NCI-H226 (cell line): ENCODE measurements around the gene RXFP3.
"Not testable (repeated sequence)": the region's sequence is repeated elsewhere in the genome, so short reads cannot be mapped to it uniquely, and the experiment has no call there.

Experiments
- DNase-seq: peaks from one replicate; pipeline ENCODE4 v3.0.0-alpha.2; 2015

The RXFP3 gene, protein sequence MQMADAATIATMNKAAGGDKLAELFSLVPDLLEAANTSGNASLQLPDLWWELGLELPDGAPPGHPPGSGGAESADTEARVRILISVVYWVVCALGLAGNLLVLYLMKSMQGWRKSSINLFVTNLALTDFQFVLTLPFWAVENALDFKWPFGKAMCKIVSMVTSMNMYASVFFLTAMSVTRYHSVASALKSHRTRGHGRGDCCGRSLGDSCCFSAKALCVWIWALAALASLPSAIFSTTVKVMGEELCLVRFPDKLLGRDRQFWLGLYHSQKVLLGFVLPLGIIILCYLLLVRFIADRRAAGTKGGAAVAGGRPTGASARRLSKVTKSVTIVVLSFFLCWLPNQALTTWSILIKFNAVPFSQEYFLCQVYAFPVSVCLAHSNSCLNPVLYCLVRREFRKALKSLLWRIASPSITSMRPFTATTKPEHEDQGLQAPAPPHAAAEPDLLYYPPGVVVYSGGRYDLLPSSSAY

DNA sequence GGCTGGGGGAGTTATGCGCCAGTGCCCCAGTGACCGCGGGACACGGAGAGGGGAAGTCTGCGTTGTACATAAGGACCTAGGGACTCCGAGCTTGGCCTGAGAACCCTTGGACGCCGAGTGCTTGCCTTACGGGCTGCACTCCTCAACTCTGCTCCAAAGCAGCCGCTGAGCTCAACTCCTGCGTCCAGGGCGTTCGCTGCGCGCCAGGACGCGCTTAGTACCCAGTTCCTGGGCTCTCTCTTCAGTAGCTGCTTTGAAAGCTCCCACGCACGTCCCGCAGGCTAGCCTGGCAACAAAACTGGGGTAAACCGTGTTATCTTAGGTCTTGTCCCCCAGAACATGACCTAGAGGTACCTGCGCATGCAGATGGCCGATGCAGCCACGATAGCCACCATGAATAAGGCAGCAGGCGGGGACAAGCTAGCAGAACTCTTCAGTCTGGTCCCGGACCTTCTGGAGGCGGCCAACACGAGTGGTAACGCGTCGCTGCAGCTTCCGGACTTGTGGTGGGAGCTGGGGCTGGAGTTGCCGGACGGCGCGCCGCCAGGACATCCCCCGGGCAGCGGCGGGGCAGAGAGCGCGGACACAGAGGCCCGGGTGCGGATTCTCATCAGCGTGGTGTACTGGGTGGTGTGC, at the start of gene RXFP3:
Gene RXFP3, plus strand, starts transcription at position 6 of the 636 bp plus-strand sequence. Its CDS starts 355 bp downstream, at position 361.
- no peak for DNase-seq

DNA sequence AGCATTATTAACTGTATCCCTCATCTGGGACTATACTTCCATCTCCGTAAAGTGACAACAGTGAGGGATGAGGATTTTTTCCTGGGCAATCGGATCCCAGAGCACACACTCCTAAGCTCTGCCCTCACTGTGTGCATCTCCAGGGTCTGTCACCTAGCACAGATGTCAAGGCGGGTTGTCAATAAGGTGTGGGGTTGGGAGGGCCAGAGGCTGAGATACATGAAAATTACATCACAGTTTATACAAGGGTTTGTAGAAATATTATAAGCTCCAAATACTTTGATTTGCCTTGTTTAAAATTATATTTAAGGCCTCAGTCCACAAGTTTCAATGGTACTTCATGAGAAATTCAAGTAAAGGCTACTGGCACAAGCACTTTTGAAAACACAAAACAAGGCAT, 48.9 kb upstream of the RXFP3 start:
- no peak for DNase-seq

DNA sequence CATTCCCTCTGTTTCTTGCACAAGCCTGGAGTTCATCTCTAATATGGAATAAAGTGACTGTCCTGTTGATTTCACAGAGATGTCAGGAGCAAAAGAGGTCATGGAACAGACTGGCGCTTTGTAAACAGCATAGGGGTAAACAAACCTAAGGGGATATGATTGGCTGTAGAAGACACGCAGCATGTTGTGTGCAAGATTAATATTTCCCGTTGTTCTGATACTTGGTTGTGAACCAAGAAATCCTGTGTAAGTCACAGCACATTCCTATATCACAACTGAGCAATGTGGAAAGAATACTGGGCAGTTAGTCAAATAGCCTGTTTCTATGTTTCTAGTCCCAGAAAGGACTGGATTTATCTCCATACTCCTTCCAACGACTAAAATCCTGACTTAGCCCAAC, 47.6 kb upstream of the RXFP3 start:
- DNase-seq = no peak

DNA sequence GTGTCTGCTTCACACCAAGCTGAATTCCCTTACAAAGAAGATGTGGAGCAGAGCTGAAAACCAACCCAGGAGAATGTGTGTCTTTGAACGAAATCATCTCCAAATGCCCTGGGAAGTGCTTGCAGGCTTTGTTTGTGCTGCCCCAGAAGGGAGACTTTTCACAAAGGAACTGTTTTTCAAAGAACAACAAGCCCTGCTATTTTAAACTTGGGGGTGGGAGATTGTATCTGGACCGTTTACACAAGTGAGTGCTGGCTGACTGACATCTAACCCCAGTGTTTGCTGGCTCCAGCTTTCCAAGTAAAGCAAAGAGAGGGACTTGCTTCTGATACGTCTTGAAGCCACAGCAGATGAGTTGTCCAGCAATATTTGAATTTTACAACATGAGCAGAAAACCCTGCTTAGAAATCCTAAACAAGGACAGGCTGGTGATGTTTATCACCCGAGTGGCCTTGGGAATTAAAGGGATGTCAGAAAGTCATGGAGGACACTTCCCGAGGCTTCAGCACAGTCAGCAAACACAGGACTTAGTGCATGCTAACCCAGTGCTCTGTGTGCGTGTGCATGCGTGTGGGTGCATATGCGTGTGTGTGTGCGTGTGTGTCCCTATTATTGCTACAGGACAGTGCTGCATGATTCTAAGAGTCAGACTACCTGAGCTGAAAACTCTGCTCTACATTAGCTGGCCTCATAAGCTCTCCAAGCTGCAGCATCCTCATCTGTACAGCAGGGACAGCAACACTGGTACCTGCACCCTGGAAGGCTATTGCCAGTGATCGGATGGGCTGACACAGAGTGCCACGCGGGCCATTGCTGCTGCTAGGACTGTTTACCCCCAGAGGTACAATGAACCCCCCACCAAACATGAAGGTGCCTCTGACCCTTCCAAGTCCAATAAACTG, 45.8 kb upstream of the RXFP3 start:
- DNase-seq = no peak

DNA sequence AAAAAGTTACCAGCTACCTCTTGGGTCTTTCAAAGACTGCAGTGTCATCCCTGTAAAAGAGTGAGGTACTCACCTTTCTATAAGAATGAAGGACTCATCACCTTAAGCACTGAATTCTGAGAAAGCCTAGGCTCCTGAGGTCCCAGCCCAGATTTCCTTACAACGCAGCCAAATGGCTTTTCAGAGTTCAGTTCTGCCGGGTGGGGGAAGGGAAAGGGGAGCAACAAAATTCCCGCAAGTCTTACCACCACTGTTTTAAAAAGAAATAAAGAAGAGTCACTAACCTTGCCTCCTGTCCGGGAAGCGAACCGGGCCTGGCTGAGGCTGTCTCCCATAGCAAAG, 44.8 kb upstream of the RXFP3 start:
- no peak for DNase-seq

DNA sequence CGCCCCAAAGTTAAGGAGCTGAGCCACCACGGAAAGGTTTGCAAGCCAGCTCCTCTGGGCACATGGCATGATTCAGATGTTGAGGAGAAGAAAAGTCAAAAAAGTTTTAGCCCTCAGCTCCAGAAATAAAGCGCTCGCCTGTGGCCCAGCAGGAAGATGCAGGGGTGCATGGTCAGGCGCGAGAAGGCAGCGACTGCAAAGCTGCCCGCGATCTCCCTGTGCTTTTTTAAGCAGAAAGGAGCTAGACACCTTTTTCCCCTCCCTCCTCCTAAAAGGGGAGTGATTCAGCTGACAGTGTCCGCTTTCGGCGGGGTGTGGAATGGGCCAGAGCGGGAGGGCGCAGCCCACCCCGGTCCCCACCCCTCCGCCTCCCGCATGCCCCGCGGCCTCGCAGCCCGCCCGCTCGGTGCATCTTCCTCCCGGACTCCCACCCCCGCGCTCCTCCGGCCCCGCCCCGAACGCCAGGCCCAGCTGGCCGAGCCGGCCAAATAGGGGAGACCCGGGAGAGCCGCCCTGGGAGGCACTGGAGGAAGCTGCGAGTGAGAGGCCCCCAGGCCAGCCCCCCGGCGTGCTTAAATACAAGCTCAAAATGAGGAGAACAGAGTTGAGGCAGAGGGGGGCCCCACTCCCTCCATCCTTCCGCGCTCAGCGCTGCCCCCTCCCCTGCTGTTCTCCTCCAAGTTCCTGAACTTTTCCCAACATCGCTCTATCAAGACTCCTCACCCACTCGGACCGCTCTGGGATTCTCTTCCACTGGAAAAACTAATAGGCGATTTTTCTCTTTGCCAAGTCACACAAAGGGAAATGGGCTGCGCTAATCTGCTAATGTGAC, 44.2 kb upstream of the RXFP3 start, which contains the start of gene ADAMTS12:
Gene ADAMTS12, minus strand, starts transcription at position 203 of the 832 bp plus-strand sequence. Its CDS starts 134 bp downstream, at position 69.
- DNase-seq = peak; percentile 87

DNA sequence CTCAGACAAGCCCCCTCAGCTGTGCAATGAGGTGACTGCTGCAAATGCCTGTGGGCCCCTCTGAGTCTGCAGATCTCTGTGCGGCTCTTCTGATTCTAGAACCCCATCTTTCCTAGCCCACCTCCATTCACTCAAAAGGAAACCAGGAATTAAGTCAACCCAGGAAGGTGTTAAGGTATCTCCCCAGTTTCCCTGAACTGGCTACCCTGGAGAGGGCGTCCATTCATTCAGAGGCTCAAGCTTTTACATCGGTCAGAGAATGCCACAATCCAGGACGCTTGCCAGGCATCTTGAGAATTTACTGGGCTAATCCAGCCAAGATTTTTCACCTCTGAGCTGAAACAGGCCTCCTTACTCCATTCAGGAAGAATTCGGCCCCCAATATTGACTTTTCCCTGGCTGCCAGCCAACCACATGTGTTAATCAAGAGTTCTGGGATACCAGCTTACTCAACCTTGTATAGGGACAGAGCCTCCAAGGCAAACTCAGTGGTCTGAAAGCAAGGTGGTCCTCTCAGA, 43.5 kb upstream of the RXFP3 start:
- peak; percentile 99 for DNase-seq

DNA sequence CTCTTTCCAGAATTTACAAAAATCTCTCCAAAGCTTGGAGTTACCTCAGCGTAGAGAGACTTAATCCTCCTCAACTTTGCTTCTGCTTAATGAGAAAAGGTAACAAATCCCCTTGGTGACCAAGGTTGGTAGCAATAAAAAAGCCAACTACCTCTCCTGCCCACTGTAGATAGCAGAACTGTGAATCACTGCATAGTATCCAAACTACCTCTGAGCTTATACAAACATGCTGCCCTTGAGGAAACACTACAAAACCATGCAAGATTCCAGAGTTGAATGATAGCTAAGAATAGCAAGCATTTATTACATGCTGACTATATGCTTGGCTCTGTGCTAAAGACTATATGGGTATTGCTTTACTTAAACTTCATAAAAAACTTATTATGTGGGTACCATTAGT, 41.6 kb upstream of the RXFP3 start:
- peak; percentile 84 for DNase-seq

DNA sequence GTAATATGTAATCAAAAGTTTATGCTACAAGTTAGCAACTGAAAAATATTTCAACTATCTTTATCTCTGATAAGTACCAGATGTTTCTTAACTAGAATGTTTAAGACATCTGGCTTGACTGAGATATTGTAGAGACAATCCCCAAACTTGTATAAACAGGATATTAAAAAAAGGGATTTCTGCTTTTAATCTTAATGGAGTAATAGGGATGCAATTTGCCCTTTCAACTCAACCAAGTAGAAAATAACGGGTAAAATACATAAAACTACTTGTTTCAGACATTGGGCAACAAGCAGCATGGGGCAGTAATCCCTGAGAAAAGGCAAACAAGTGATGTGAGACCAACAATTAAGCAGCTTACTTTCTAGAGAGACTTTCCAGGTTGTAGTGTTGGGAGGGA, 35.0 kb upstream of the RXFP3 start:
- no peak for DNase-seq

DNA sequence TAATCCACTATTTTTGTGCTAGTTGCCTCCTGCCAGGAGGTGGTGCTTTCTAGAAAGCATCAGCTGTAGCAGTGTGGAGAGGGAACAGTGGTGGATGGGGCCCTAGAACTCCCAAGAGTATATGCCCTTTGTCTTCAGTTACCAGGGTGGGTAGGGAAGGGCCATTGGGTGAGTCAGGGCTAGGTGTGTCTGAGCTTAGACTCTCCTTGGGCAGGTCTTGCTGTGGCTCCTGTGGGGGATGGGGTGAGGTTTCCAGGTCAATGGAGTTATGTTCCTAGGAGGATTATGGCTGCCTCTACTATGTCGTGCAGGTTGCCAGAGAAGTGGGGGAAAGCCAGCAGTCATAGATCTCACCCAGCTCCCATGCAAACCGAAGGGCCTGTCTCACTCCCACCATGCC, 33.1 kb upstream of the RXFP3 start:
- no peak for DNase-seq

DNA sequence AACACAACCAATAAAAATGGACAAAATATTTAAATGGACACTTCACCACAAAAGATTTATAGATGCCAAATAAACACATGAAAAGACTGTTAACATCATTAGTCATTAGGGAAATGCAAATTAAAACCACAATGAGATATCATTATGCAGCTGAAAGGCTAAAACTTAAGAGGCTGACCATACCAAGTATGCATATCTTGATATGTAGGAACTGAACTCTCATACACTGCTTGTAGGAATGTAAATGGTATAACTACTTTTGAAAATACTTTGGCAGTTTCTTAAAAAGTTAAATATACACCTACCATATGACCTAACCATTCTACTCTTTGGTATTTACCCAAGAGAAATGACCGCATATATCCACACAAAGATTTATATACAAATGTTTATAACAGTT, 30.8 kb upstream of the RXFP3 start:
- DNase-seq = no peak

DNA sequence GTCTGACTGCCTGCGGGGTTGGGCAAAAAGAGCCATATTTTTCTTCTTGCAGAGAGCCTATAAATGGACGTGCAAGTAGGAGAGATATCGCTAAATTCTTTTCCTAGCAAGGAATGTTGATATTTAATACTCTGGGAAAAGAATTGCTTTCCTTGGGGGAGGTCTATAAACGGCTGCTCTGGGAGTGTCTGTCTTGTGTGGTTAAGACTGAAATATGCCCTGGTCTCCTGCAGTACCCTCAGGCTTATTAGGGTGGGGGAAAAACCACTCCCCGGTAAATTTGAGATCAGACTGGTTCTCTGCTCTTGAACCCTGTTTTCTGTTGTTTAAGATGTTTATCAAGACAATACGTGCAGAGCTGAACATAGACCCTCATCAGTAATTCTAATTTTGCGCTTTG, 29.9 kb upstream of the RXFP3 start:
- DNase-seq = not testable (repeated sequence)

DNA sequence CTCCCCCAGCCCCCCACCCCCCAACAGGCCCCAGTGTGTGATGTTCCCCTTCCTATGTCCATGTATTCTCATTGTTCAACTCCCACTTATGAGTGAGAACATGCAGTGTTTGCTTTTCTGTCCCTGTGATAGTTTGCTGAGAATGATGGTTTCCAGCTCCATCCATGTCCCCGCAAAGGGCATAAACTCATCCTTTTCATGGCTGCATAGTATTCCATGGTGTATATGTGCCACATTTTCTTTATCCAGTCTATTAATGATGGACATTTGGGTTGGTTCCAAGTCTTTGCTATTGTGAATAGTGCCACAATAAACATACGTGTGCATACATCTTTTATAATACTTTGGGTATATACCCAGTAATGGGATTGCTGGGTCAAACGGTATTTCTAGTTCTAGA, 21.3 kb upstream of the RXFP3 start:
- not testable (repeated sequence) for DNase-seq

DNA sequence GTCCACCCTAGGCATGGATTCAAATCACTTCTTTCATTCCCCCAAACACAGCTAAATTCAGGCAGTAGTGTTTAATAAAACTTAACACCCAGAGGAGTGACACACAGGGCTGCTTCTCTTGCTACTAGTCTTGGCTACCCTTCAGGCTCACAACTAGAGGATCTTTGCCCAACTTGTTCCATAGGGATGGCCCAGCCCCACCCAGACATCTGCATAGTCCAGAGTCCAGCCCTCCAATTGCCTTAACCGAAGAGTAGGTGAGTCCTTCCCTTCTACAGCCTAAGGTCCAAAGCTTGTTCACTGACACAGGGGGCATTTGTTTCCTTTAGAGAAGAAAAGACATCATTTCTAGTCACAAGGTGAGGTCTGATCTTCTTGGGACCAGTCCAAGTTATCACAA, 15.2 kb upstream of the RXFP3 start:
- no peak for DNase-seq

DNA sequence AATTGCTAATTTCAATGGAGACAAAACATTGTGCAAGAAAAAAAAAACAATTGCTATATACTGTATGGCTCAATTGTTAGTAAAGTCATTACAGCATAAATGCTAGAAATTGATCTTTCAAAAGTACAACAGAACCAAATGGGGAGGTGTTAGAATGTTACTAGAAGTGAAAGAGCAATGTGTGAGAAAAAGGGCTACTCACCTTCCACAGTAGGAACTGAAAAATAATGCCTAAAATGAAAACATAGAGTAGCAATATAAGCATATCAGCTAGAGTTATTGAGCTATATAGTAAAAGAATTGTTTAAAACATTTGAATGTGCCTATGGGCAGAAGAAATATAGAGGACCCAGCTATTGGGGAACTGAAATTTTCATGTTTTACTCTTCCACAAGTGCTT, 10.9 kb upstream of the RXFP3 start:
- no peak for DNase-seq

DNA sequence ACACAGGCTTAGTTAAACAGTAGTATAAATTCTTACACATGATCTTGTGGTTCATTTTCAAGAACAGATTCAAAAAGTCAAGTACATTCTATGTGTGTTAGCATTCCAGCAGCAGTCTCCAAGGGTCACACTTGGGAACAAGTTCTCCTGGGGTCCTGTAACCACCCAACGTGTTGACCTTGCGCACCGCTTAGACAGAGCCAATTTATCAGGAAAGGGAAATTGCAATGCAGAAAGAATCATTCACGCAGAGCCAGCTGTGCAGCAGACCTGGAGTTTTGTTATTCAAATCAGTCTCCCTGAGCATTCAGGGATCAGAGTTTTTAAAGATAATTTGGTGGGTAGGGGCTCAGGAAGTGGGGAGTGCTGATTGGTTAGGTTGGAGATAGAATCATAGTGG, 8.5 kb upstream of the RXFP3 start:
- no peak for DNase-seq

DNA sequence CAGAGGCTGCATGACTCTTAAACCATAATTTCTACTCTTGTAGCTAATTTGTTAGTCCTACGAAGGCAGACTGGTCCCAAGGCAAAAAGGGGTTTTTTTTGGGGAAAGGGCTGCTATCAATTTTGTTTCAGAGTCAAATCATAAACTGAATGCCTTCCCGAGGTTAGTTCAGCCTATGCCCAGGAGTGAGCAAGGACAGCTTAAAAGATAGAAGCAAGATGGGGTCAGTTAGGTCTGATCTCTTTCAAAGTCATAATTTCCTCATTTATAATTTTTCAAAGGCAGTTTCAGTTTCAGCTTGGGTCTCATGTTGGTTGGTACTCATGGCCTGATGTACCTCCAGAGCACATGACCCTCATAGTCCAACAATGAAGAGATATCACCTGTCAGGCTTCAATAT, 7.9 kb upstream of the RXFP3 start:
- no peak for DNase-seq

DNA sequence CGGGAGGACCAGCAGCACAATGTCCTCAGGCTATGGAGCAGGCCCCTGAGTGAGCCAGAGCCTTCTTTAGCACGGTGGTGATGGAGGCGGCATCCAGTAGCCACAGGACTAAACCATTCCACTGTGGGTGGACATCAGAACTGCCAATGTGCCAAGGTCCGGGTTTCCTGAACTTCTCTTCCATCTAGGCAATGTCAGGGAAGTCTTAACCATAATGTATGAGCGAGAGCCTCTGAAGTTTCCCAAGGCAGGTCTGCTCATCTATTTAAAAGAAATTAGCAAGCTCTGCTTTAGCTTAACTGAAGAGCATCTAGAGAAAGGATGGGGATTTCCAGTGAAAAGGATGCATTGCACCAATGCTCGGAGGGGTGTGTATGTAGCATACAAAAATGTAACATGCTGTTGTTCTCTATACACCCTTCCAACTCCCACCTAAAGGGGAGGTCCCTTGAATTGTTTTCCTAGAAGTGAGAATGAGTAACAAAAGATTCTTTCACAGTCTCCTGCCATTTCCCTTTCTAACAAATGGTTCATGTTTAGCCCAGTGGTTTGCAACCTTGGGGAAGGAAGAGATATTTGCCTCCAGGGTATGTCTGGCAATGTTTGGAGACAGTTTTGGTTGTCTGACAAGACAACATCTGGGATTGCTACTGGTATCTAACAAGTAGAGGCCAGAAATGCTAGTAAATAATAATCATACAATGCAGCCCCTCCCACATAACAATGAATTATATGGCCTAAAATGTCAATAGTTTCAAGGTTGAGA, 6.1 kb upstream of the RXFP3 start:
- peak; percentile 64 for DNase-seq

DNA sequence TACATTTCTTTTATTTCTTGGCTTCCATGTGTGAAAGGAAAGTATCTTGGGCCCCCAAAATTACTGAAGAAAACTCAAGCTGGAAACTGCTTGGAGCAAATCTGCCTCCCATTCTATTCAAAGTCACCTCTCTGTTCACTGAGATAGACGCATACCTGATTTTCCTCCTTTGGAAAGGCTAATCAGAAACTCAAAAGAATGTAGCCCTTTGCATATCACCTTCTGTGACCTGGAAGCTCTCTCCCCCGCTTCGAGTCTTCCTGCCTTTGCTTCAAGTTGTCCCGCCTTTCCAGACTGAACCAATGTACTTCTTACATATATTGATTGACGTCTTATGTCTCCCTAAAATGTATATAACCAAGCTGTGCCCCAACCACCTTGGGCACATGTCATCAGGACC, 5.0 kb upstream of the RXFP3 start:
- DNase-seq = no peak

DNA sequence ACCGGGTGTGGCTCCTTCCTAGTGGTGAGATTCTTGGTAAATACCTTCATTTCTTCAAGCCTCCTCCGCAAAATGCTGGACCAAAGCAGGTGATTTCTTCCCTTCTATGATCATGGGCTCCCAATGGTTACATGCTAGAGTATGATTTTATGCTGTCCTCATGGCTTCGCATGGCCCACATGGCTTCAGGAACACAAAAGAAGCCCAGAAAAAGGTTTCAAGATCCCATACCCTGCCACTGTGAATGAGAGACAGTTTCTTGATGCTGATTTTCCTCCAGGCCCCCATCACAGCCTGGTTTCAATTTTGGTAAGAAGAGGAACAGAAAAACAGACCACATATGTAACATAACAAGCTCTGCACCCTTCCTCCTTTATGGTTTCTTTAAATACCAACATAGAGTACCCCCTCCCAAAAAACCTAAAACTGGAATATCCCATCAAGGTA, 2.4 kb upstream of the RXFP3 start:
- peak; percentile 5 for DNase-seq

DNA sequence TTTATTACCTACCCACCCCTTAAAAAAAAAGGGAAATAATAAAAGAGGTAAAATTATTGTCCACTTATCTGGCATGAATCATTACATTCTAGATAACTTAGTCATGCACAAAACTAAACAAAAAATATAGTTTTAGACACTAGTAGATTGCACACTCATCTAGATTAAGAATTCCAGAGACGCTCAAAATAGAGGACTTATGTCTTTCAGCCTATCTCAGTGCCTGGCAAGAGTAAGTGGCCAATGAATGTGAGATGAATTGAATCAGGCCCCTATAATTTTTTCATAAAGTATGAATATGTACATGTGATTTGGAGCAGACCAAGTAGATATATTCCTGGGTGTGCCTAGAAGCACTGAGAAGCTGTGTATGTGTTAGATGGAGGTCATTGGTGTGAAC, 2.0 kb upstream of the RXFP3 start:
- DNase-seq = peak; percentile 63
